Kidney epithelial cell (primary cell): ENCODE measurements around the gene TMEM14A. TPM values are rescaled to one million over a fixed set of nuclear protein-coding genes. Genes with fewer than 3 reads are reported as not detected.
"Not testable (repeated sequence)": the region's sequence is repeated elsewhere in the genome, so short reads cannot be mapped to it uniquely, and the experiment has no call there.

Experiments
- DNase-seq: peaks from one replicate; pipeline ENCODE4 v3.0.0-alpha.2; 2010; ENCODE audit warnings: low read depth
- H3K27me3 ChIP-seq: 2 replicates; pipeline ENCODE4 v1.6.0; 2011; ENCODE audit warnings: low read length; ENCODE audit not compliant: control insufficient read depth, insufficient read depth
- H3K36me3 ChIP-seq: 2 replicates; pipeline ENCODE4 v1.5.1; 2011; ENCODE audit warnings: low read length; ENCODE audit not compliant: control insufficient read depth, insufficient read depth
- H3K4me3 ChIP-seq: 2 replicates; pipeline ENCODE4 v1.5.1; 2011; ENCODE audit warnings: low read depth, mild to moderate bottlenecking, control low read depth, low read length
- total RNA-seq: library from RNA; depleted of rRNA; stranded (reverse); fragments of >200 nt; gene quantifications from 2 replicates; pipeline ENCODE4 v1.2.3, GENCODE V29; 2015
- TF ChIP-seq, protein P1 (sequence below): IDR thresholded peaks from 2 replicates; pipeline ENCODE4 v1.5.1; 2011; ENCODE audit warnings: mild to moderate bottlenecking, moderate library complexity, low read length, control low read depth, inconsistent platforms; ENCODE audit not compliant: insufficient read depth, poor library complexity, severe bottlenecking

The TMEM14A gene
- total RNA-seq, 1 donor from 2014 or later = 35.3 TPM

DNA sequence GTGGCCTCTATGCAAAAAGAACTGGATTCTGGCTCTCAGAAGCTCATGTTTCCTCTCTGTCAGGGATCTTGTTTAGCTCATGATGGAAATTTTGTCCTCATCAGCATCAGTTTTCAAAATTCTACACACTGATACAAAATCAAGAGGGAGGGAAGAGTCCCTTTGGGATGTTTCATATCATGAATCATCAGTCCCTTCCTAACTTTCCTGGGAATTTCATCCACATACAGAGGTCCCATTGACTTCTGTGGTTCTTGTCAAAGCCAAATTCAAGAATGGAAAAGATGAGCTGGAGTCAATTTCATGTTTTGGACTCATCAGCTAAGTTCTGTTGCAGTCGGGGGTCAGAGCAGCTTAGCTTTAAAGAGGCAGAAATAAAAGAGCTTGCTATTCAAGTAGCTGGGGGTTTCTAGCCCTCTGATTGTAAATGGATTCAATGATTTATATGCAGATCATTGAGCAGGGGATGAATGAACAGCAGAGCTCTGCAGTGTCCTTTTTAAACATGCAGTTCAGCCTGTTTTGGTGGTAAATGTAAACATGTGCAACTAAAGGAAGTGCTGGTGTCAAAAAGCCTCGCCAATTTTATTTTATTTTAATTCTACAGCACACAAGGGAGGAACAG, 21.3 kb upstream of the TMEM14A start:
- Histone ChIP-seq H3K4me3 (no peak overlapping the region), H3K27me3 (no peaks in the 10 kb centered on the region), H3K36me3 (no peaks in the 10 kb centered on the region)
- TF ChIP-seq, protein P1, sequence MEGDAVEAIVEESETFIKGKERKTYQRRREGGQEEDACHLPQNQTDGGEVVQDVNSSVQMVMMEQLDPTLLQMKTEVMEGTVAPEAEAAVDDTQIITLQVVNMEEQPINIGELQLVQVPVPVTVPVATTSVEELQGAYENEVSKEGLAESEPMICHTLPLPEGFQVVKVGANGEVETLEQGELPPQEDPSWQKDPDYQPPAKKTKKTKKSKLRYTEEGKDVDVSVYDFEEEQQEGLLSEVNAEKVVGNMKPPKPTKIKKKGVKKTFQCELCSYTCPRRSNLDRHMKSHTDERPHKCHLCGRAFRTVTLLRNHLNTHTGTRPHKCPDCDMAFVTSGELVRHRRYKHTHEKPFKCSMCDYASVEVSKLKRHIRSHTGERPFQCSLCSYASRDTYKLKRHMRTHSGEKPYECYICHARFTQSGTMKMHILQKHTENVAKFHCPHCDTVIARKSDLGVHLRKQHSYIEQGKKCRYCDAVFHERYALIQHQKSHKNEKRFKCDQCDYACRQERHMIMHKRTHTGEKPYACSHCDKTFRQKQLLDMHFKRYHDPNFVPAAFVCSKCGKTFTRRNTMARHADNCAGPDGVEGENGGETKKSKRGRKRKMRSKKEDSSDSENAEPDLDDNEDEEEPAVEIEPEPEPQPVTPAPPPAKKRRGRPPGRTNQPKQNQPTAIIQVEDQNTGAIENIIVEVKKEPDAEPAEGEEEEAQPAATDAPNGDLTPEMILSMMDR = no peak
- no peak for DNase-seq

DNA sequence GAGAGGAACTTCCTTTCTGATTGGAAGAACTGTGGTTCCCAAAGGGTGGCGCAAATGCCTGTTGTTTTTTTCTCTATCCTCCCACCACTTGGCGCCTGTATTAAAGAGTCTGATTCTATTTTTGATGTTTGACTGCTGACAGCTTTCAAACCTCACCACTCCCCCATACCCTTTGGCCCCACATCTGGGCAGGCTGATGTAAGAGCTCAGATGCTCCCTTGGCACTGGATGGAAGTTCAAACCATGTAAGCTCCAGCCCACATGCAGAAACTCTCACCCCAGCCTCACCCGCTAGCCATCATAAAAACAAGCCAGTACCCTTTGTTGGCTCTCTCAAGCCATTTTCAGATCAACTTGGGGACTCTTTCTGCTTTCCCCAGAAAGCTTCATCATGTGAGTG, 20.0 kb upstream of the TMEM14A start:
- no peak overlapping the region for H3K4me3 ChIP-seq
- no peak for DNase-seq
- TF ChIP-seq, protein P1 = no peak
- H3K36me3 ChIP-seq = no peaks in the 10 kb centered on the region
- no peaks in the 10 kb centered on the region for H3K27me3 ChIP-seq

DNA sequence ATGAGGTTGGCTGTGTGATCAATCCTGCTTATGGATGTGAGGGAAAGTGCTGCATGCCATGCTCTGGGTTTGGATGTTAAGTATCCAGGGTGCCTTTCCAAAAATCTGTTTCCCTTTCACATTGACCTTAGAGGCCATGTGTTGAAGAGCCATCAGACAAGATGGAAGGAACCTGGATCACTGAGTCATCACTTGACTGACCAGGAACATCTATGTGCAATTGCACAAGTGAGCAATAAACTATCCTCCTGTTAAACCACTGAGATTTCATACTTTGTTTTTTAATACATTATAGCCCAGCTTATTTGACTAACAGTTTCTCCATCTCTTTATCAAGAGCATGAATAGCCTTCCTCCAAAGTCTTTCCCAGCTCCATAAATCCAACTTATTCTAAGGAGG, 17.8 kb upstream of the TMEM14A start:
- TF ChIP-seq, protein P1 = no peak
- no peak for DNase-seq
- H3K27me3 ChIP-seq = no peaks in the 10 kb centered on the region
- no peaks in the 10 kb centered on the region for H3K36me3 ChIP-seq
- H3K4me3 ChIP-seq = no peak overlapping the region

DNA sequence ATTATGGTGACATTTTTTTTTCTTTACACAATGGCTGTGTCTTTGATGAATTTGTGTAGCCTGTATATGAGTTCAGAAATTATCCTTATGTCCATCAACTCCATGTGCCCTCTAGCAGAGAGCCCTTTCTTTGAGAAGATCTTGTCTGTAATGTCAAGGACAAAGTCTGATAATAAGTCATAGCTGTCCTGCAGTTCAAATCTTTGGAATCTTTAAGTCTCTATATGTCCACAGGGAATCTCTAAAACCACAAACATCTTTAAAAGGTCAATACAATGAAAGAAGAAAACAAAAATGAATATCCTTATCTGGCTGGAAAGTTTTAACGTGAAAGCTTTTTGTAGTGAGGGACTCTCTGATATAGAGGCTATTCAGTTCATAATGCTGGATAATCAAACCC, 16.9 kb upstream of the TMEM14A start:
- Histone ChIP-seq H3K4me3 (no peak overlapping the region), H3K36me3 (no peaks in the 10 kb centered on the region), H3K27me3 (no peaks in the 10 kb centered on the region)
- no peak for DNase-seq
- TF ChIP-seq, protein P1 = no peak

DNA sequence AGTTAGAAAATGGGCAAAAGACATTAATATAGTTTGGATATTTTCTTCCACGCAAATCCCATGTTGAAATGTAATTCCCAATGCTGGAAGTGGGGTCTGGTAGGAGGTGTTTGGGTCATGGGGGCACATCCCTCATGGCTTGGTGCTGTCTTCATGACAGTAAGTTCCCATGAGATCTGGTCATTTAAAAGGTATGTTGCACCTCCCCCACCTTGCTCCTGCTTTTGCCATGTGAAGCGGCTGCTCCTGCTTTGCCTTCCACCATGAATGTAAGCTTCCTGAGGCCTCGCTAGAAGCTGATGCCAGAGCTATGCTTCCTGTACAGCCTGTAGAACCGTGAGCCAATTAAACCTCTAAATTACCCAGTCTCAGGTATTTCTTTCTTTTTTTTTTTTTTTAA, 16.3 kb upstream of the TMEM14A start:
- Histone ChIP-seq H3K27me3 (no peaks in the 10 kb centered on the region), H3K4me3 (no peak overlapping the region), H3K36me3 (no peaks in the 10 kb centered on the region)
- TF ChIP-seq, protein P1 = no peak
- no peak for DNase-seq

DNA sequence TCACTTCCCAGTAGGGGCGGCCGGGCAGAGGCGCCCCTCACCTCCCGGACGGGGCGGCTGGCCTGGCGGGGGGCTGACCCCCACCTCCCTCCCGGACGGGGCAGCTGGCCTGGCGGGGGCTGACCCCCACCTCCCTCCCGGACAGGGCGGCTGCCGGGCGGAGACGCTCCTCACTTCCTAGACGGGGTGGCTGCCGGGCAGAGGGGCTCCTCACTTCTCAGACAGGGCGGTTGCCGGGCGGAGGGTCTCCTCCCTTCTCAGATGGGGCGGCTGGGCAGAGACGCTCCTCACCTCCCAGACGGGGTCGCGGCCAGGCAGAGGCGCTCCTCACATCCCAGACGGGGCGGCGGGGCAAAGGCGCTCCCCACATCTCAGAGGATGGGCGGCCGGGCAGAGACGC, 15.0 kb upstream of the TMEM14A start:
- not testable (repeated sequence) for DNase-seq, H3K4me3 ChIP-seq, H3K36me3 ChIP-seq, H3K27me3 ChIP-seq
